NCI-H2029 treated with DMSO at 0.1 percent for 48 hours (cell line): Measurements from ENCODE around the gene SGCE.

Experiments
- DNase-seq: peaks from one replicate; lab custom pipeline; 2025; lab: John Stamatoyannopoulos, UW

The SGCE gene

GRCh38 chr7:94658826-94659225 is 2.9 kb upstream of the SGCE start:
- DNase-seq, result no peak

GRCh38 chr7:94657771-94658693 is 2.1 kb upstream of the SGCE start:
- DNase-seq, result peak; percentile 97

GRCh38 chr7:94656925-94657731 is 1.2 kb upstream of the SGCE start:
- peak; percentile 88 for DNase-seq

- no peak for DNase-seq
Measured at GRCh38 chr7:94656658-94656924, 658 bp upstream of the SGCE start.

GRCh38 chr7:94655126-94655847 is 646 bp downstream of the SGCE start:
- peak; percentile 40 for DNase-seq

- no peak for DNase-seq
Measured at GRCh38 chr7:94654783-94655125, 1.2 kb downstream of the SGCE start.

GRCh38 chr7:94650147-94651051 is 5.5 kb downstream of the SGCE start:
- DNase-seq, result no peak

- no peak for DNase-seq
Measured at GRCh38 chr7:94649450-94649849, 6.5 kb downstream of the SGCE start.

GRCh38 chr7:94648731-94649130 is 7.2 kb downstream of the SGCE start:
- DNase-seq, result no peak

GRCh38 chr7:94647295-94647694 is 8.6 kb downstream of the SGCE start:
- no peak for DNase-seq

- no peak for DNase-seq
Measured at GRCh38 chr7:94643771-94644545, 12.0 kb downstream of the SGCE start.

GRCh38 chr7:94642838-94643653 is 12.9 kb downstream of the SGCE start:
- DNase-seq, result no peak

GRCh38 chr7:94639384-94639783 is 16.5 kb downstream of the SGCE start:
- DNase-seq, result no peak

GRCh38 chr7:94635687-94636086 is 20.2 kb downstream of the SGCE start:
- DNase-seq, result no peak

GRCh38 chr7:94634502-94634901 is 21.4 kb downstream of the SGCE start:
- no peak for DNase-seq

- DNase-seq, result no peak
Measured at GRCh38 chr7:94633687-94634086, 22.2 kb downstream of the SGCE start.

- no peak for DNase-seq
Measured at GRCh38 chr7:94633014-94633341, 23.0 kb downstream of the SGCE start.

- no peak for DNase-seq
Measured at GRCh38 chr7:94632338-94633013, 23.5 kb downstream of the SGCE start.

- no peak for DNase-seq
Measured at GRCh38 chr7:94630855-94631254, 25.1 kb downstream of the SGCE start.

- DNase-seq, result no peak
Measured at GRCh38 chr7:94623820-94624219, 32.1 kb downstream of the SGCE start.
